Suprapubic skin (tissue), 4 donors: ENCODE measurements around the gene TJP3. TPM values are rescaled to one million over a fixed set of nuclear protein-coding genes. Genes with fewer than 3 reads are reported as not detected.

Experiments used
- DNase-seq, 2 donors: peaks; one replicate each; pipeline ENCODE4 v3.0.0-alpha.2; 2019; ENCODE audit warnings: low spot score in 2 of 2
- H3K27ac ChIP-seq: fragments of 200-600 bp; sonication (generic); one replicate; pipeline ENCODE4 v1.5.1; 2019
- H3K27me3 ChIP-seq: fragments of 200-600 bp; sonication (generic); one replicate; pipeline ENCODE4 v1.5.1; 2019
- H3K36me3 ChIP-seq: fragments of 200-600 bp; sonication (generic); one replicate; pipeline ENCODE4 v1.5.1; 2019
- H3K4me1 ChIP-seq: fragments of 200-600 bp; sonication (generic); one replicate; pipeline ENCODE4 v1.5.1; 2019
- H3K4me3 ChIP-seq: fragments of 200-600 bp; sonication (generic); one replicate; pipeline ENCODE4 v1.5.1; 2019; ENCODE audit warnings: mild to moderate bottlenecking
- H3K9me3 ChIP-seq: fragments of 200-600 bp; sonication (generic); one replicate; pipeline ENCODE4 v1.5.1; 2019
- EP300 ChIP-seq: sonication (generic); formaldehyde crosslinking; IDR thresholded peaks from one replicate; pipeline ENCODE4 v1.6.1; 2017; ENCODE audit warnings: antibody characterized with exemption
- POLR2A ChIP-seq, 2 donors: fragments of 450-650 bp; IDR thresholded peaks; one replicate each; pipeline ENCODE4 v1.6.1; 2017; ENCODE audit warnings: antibody characterized with exemption in 2 of 2, mild to moderate bottlenecking in 2 of 2, moderate library complexity in 2 of 2
- POLR2AphosphoS5 ChIP-seq, 3 donors: sonication (generic); formaldehyde crosslinking; IDR thresholded peaks; one replicate each; pipeline ENCODE4 v1.6.1; 2017; ENCODE audit warnings: antibody characterized with exemption in 3 of 3
- WGBS: methylation state at CpG from one replicate; pipeline ENCODE4 v1.1.5; 2018; 5-methylcytosine and 5-hydroxymethylcytosine counted together
- total RNA-seq, 4 donors: library from RNA; depleted of rRNA; stranded (reverse); fragments of >200 nt; gene quantifications; one replicate each; pipeline ENCODE4 v1.1.0, GENCODE V29; 2016
- TF ChIP-seq, protein P1 (sequence below), 2 donors: fragments of 200-600 bp in 1 of 2; fragments of 450-650 bp in 1 of 2; sonication (generic) in 1 of 2; IDR thresholded peaks; one replicate each; pipeline ENCODE4 v1.5.1; 2016 to 2019; ENCODE audit warnings: antibody characterized with exemption in 2 of 2, mild to moderate bottlenecking in 1 of 2, moderate library complexity in 1 of 2

The TJP3 gene
- total RNA-seq, 4 donors from 2014 or later: 11.4 to 28.1 (median 20.1) TPM

DNA sequence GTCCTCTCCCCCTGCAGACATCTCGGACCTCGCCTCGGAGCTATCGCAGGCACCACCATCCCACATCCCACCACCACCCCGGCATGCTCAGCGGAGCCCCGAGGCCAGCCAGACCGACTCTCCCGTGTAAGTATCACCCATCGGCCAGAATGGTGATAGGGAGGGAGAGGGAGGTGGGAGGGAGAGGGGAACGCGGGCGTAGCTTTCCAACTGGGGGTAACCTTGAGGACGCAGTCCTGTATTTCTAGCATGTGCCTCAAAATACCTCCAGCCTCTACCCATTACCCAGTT, 26.1 kb downstream of the TJP3 start:
- Histone ChIP-seq H3K9me3 (no peaks in the 10 kb centered on the region), H3K27me3 (peaks cover 8% of the 10 kb centered on the region), H3K36me3 (no peaks in the 10 kb centered on the region), H3K4me3 (no peak overlapping the region), H3K4me1 (no peaks in the 10 kb centered on the region), H3K27ac (no peak overlapping the region)
- DNase-seq: no peak
- WGBS: 95% methylated on average over 14 of the region's 14 CpGs
- TF ChIP-seq, protein P1, sequence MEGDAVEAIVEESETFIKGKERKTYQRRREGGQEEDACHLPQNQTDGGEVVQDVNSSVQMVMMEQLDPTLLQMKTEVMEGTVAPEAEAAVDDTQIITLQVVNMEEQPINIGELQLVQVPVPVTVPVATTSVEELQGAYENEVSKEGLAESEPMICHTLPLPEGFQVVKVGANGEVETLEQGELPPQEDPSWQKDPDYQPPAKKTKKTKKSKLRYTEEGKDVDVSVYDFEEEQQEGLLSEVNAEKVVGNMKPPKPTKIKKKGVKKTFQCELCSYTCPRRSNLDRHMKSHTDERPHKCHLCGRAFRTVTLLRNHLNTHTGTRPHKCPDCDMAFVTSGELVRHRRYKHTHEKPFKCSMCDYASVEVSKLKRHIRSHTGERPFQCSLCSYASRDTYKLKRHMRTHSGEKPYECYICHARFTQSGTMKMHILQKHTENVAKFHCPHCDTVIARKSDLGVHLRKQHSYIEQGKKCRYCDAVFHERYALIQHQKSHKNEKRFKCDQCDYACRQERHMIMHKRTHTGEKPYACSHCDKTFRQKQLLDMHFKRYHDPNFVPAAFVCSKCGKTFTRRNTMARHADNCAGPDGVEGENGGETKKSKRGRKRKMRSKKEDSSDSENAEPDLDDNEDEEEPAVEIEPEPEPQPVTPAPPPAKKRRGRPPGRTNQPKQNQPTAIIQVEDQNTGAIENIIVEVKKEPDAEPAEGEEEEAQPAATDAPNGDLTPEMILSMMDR (IDR thresholded peaks at IDR 0.05): no peak
- TF ChIP-seq POLR2A (IDR thresholded peaks at IDR 0.05): no peak
- no peak for TF ChIP-seq EP300
- TF ChIP-seq POLR2AphosphoS5 (IDR thresholded peaks at IDR 0.05): no peak

DNA sequence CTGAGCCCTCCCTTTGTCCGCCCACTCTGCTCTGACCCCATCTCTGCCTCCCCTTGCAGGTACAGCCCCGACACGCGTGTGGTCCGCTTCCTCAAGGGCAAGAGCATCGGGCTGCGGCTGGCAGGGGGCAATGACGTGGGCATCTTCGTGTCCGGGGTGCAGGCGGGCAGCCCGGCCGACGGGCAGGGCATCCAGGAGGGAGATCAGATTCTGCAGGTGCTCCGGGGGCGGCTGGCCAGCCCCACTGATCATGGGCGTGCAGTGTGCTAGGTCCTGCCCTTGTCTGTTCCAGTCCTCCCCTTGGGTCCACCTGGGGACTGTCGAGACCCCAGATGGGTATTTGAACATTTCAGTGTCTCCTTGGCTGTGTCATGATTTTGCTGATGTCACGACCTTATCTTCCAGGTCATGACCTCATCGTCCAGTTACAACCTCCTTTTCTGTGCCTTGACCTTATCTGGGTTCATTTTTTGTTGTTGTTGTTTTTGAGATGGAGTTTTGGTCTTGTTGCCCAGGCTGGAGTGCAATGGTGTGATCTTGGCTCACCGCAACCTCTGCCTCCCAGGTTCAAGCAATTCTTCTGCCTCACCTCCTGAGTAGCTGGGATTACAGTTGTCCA, 28.0 kb downstream of the TJP3 start:
- H3K9me3 ChIP-seq: no peaks in the 10 kb centered on the region
- TF ChIP-seq POLR2AphosphoS5 (IDR thresholded peaks at IDR 0.05): no peak
- TF ChIP-seq EP300: no peak
- no peak for TF ChIP-seq POLR2A (IDR thresholded peaks at IDR 0.05)
- TF ChIP-seq, protein P1 (IDR thresholded peaks at IDR 0.05): no peak
- DNase-seq: no peak
- WGBS: 83% methylated on average over 20 of the region's 21 CpGs
- peaks cover 8% of the 10 kb centered on the region for H3K27me3 ChIP-seq
- H3K4me3 ChIP-seq: no peak overlapping the region
- H3K27ac ChIP-seq: no peak overlapping the region
- H3K36me3 ChIP-seq: no peaks in the 10 kb centered on the region
- no peaks in the 10 kb centered on the region for H3K4me1 ChIP-seq

DNA sequence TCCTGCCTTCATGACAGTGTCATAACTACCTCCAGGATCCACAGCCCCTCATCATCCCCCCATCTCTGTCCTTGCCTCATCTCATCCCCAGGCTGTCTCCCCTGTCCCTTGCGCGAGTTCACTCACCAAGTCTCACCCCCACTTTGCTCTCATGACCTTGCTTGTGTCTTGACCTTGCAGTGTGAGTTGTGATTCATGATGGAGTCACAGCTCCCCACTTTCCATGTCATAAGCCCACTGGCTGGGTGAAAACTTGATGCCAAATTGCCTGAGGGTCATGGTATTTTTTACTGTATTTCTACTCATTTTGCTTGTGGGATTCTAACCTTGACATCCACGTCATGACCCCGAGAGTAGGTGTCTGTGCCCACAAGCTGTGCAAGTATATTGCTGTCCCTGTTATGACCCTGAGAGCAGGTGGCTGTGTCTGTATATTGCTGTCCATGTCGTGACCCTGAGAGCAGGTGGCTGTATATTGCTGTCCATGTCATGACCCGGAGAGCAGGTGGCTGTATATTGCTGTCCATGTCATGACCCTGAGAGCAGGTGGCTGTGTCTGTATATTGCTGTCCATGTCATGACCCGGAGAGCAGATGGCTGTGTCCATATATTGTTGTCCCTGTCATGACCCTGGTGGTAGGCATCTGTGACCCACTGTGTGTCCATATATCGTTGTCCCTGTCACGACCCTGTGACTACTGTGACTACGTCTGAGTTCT, 29.5 kb downstream of the TJP3 start:
- Histone ChIP-seq H3K9me3 (no peaks in the 10 kb centered on the region), H3K27ac (no peak overlapping the region), H3K4me1 (no peaks in the 10 kb centered on the region), H3K4me3 (no peak overlapping the region), H3K27me3 (peaks cover 8% of the 10 kb centered on the region), H3K36me3 (no peaks in the 10 kb centered on the region)
- DNase-seq: no peak
- no peak for TF ChIP-seq POLR2AphosphoS5 (IDR thresholded peaks at IDR 0.05)
- TF ChIP-seq POLR2A (IDR thresholded peaks at IDR 0.05): no peak
- no peak for TF ChIP-seq EP300
- TF ChIP-seq, protein P1 (IDR thresholded peaks at IDR 0.05): no peak
- WGBS: 76% methylated on average over 10 of the region's 10 CpGs

DNA sequence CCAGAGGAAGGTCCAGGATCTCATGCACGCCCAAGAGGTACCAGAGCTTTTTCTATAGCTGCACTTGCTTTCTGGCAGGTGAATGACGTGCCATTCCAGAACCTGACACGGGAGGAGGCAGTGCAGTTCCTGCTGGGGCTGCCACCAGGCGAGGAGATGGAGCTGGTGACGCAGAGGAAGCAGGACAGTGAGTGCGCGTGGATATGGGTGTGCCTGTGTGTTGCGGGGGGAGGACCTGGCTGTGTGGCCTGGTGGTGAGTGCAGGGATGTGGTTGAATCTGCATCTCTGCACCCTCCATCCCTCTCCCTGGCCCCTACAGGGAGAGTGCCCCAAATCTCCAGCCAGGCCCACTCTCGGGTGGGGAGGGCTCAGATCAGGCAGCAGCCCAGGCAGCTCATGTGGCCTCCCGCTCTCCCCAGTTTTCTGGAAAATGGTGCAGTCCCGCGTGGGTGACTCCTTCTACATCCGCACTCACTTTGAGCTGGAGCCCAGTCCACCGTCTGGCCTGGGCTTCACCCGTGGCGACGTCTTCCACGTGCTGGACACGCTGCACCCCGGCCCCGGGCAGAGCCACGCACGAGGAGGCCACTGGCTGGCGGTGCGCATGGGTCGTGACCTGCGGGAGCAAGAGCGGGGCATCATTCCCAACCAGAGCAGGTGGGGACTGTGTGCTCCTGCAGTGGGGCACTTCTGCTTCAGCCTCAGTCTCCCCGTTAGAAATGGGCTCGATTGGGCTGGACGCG, 30.5 kb downstream of the TJP3 start:
- Histone ChIP-seq H3K4me1 (no peaks in the 10 kb centered on the region), H3K4me3 (no peak overlapping the region), H3K9me3 (no peaks in the 10 kb centered on the region), H3K27me3 (peaks cover 8% of the 10 kb centered on the region), H3K36me3 (no peaks in the 10 kb centered on the region), H3K27ac (no peak overlapping the region)
- TF ChIP-seq POLR2AphosphoS5 (IDR thresholded peaks at IDR 0.05): no peak
- TF ChIP-seq, protein P1 (IDR thresholded peaks at IDR 0.05): no peak
- no peak for DNase-seq
- WGBS: 96% methylated on average over 20 of the region's 32 CpGs

DNA sequence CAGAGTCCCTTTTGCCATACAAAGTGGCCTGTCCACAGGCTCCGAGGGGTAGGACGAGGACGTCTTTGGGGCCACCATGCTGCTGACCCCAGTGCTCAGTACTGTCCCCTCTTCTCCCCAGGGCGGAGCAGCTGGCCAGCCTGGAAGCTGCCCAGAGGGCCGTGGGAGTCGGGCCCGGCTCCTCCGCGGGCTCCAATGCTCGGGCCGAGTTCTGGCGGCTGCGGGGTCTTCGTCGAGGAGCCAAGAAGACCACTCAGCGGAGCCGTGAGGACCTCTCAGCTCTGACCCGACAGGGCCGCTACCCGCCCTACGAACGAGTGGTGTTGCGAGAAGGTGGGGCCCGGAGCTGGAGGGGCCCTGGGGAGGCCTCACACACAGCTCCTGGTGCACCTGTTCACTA, 32.2 kb downstream of the TJP3 start:
- 91% methylated on average over 15 of the region's 24 CpGs for WGBS
- Histone ChIP-seq H3K9me3 (no peaks in the 10 kb centered on the region), H3K27ac (no peak overlapping the region)

More for the DNA sequence above, 32.2 kb downstream of the TJP3 start:
- Histone ChIP-seq H3K4me1 (no peaks in the 10 kb centered on the region), H3K27me3 (peaks cover 5% of the 10 kb centered on the region), H3K36me3 (no peaks in the 10 kb centered on the region), H3K4me3 (no peak overlapping the region)
- no peak for DNase-seq
- TF ChIP-seq EP300 (no peak), POLR2AphosphoS5 (IDR thresholded peaks at IDR 0.05) (no peak), POLR2A (IDR thresholded peaks at IDR 0.05) (no peak)
- TF ChIP-seq, protein P1 (IDR thresholded peaks at IDR 0.05): no peak
